ENCODE results near the gene CCL28.
"Not testable (repeated sequence)": the region's sequence is repeated elsewhere in the genome, so short reads cannot be mapped to it uniquely, and the experiment has no call there.

CCL28 gene, protein sequence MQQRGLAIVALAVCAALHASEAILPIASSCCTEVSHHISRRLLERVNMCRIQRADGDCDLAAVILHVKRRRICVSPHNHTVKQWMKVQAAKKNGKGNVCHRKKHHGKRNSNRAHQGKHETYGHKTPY

DNA sequence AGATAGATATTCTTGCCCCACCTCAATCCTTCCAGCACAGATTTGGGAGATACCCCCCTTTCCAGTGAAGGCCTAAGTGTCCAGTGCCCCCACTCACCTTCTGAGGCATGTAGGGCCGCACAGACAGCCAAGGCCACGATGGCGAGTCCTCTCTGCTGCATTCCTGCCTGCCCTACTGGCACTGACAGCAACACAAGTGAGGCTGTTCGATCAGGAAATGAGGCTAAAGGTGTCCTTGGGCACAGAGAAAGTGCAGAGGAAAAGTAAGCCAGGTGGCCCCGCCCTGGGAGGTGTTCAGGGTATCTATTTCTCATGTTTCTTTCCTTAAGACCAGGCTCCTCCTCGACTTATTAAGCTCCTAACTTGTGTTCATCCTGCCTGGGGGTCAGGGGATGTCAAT is at the start of gene CCL28:
Gene CCL28, minus strand, starts transcription at position 236 of the 400 bp plus-strand sequence. Its CDS starts 75 bp downstream, at position 161.
- ChIA-PET CTCF (interaction anchor here (2.9 kb wide), 1 partner anchor 23 kb away, joined by 11 read pairs; no protein-coding TSS in a partner anchor), POLR2A (interaction anchor here (1.0 to 3.0 kb wide), 4 partner anchors 72 to 103 kb away, joined by 3 to 18 read pairs (median 4); partner anchors contain the start of genes C5orf34, HMGCS1 and TMEM267)
- no peak for DNase-seq (ENCODE audit: extremely low spot score)
- TF ChIP-seq ARNT (IDR thresholded peaks at IDR 0.05) (no peak), TARDBP (IDR thresholded peaks at IDR 0.05) (no peak), NFRKB (IDR thresholded peaks at IDR 0.05) (no peak), HDGF (IDR thresholded peaks at IDR 0.05; ENCODE audit: borderline replicate concordance) (no peak), ZNF384 (IDR thresholded peaks at IDR 0.05) (no peak), ELF4 (IDR thresholded peaks at IDR 0.05) (no peak), CTBP1 (IDR thresholded peaks at IDR 0.05; ENCODE audit: borderline replicate concordance) (no peak), BHLHE40 (IDR thresholded peaks at IDR 0.05; ENCODE audit: borderline replicate concordance) (no peak), LEF1 (IDR thresholded peaks at IDR 0.05; ENCODE audit: borderline replicate concordance) (no peak), SP1 (IDR thresholded peaks at IDR 0.05) (no peak), L3MBTL2 (conservative IDR thresholded peaks at IDR 0.05) (no peak)

DNA sequence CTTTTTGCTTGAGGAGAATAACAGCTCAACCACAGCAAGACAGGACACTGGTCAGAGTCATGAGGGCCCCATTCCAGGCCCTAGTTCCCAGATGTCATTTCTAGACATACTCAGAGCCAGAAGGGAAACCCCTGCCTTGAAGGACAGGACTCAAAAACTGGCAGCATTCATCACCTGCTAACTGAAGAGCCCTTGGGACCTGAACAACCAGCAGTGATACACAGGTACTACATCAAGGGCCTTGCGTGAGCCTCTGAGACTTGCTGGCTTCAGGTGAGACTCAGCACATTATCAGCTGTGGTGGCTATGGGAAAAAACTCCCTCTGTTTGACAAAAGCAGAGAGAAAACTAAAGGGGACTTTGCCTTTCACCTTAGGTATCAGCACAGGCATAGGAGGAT is 48.9 kb upstream of the CCL28 start:
- CTCF ChIA-PET, result no interaction called here
- POLR2A ChIA-PET, result no interaction called here
- DNase-seq (ENCODE audit: extremely low spot score), result no peak
- TF ChIP-seq SUZ12 (IDR thresholded peaks at IDR 0.05), result no peak
- TF ChIP-seq L3MBTL2 (conservative IDR thresholded peaks at IDR 0.05), result no peak
- no peak for TF ChIP-seq ZNF384 (IDR thresholded peaks at IDR 0.05)
- no peak for TF ChIP-seq TARDBP (IDR thresholded peaks at IDR 0.05)
- no peak for TF ChIP-seq BHLHE40 (IDR thresholded peaks at IDR 0.05; ENCODE audit: borderline replicate concordance)
- TF ChIP-seq FOXA1 (IDR thresholded peaks at IDR 0.05), result no peak
- no peak for TF ChIP-seq ELF4 (IDR thresholded peaks at IDR 0.05)
- TF ChIP-seq FOXM1 (IDR thresholded peaks at IDR 0.05; ENCODE audit: borderline replicate concordance), result no peak
- TF ChIP-seq, protein P1, sequence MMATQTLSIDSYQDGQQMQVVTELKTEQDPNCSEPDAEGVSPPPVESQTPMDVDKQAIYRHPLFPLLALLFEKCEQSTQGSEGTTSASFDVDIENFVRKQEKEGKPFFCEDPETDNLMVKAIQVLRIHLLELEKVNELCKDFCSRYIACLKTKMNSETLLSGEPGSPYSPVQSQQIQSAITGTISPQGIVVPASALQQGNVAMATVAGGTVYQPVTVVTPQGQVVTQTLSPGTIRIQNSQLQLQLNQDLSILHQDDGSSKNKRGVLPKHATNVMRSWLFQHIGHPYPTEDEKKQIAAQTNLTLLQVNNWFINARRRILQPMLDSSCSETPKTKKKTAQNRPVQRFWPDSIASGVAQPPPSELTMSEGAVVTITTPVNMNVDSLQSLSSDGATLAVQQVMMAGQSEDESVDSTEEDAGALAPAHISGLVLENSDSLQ (IDR thresholded peaks at IDR 0.05), result no peak
- no peak for TF ChIP-seq HDGF (IDR thresholded peaks at IDR 0.05; ENCODE audit: borderline replicate concordance)

DNA sequence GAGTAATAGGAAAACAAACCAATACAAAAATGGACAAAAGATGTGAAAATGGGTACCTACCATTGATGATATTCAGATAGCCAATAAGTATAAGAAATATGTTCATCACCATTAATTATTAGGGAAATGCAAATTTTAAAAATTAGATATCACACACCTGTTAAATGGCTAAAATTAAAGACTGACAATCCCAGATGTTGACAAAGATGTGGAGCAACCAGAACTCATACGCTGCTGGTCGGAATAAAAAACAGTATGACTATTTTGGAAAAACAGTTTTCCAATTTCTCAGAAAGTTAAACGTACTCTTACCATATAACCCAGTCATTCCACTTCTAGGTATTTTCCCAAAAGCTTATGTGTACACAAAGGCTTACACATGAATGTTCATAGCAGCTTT is 44.4 kb upstream of the CCL28 start:
- no peak for DNase-seq (ENCODE audit: extremely low spot score)
- TF ChIP-seq CTBP1 (IDR thresholded peaks at IDR 0.05; ENCODE audit: borderline replicate concordance) (no peak), BHLHE40 (IDR thresholded peaks at IDR 0.05; ENCODE audit: borderline replicate concordance) (no peak), ZNF384 (IDR thresholded peaks at IDR 0.05) (no peak), FOXM1 (IDR thresholded peaks at IDR 0.05; ENCODE audit: borderline replicate concordance) (no peak), HDGF (IDR thresholded peaks at IDR 0.05; ENCODE audit: borderline replicate concordance) (no peak), FOXK2 (IDR thresholded peaks at IDR 0.05) (no peak), ARNT (IDR thresholded peaks at IDR 0.05) (no peak), L3MBTL2 (conservative IDR thresholded peaks at IDR 0.05) (no peak), NFRKB (IDR thresholded peaks at IDR 0.05) (no peak), LEF1 (IDR thresholded peaks at IDR 0.05; ENCODE audit: borderline replicate concordance) (no peak), FOXA1 (IDR thresholded peaks at IDR 0.05) (no peak)
- TF ChIP-seq, protein P1 (IDR thresholded peaks at IDR 0.05), result no peak
- ChIA-PET CTCF (interaction anchor here (0.7 kb wide), 1 partner anchor 1022 kb away, joined by 6 read pairs; no protein-coding TSS in a partner anchor), POLR2A (no interaction called here)

DNA sequence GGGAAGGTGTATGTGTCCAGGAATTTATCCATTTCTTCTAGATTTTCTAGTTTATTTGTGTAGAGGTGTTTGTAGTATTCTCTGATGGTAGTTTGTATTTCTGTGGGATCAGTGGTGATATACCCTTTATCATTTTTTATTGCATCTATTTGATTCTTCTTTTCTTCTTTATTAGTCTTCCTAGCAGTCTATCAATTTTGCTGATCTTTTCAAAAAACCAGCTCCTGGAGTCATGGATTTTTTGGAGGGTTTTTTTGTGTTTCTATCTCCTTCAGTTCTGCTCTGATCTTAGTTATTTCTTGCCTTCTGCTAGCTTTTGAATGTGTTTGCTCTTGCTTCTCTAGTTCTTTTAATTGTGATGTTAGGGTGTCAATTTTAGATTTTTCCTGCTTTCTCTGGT is 29.4 kb upstream of the CCL28 start:
- CTCF ChIA-PET, result not testable (repeated sequence)

DNA sequence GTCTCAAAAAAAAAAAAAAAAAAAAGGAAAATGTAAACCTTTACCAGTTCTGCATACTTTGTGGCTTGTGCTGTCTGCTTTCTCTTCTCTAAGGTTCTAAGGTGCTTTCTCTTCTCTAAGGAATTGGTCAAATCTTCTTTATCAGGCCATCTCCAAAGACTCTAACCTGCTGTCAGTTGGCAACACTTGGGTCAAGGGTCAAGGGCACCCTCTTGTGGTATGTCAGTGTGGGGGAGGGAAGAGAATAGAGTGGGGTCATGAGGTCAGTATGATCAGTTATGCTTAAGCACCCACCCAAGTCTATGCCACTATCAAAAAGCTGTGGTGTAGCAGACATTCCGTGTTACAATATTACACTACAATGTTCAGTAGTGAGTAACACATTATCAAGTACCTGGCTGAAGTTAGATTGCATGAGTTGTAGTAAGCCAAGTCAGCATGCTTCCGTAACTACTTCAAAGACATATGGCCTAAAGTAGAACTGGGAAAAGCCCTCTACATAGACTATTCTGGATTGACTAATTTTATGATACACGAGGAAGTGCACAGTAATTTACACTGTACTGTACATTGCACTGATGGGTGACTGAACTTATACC is 25.0 kb upstream of the CCL28 start:
- TF ChIP-seq SUZ12 (IDR thresholded peaks at IDR 0.05), result no peak
- TF ChIP-seq FOXK2 (IDR thresholded peaks at IDR 0.05), result no peak
- no peak for TF ChIP-seq SP1 (IDR thresholded peaks at IDR 0.05)
- TF ChIP-seq LEF1 (IDR thresholded peaks at IDR 0.05; ENCODE audit: borderline replicate concordance), result no peak
- TF ChIP-seq FOXA1 (IDR thresholded peaks at IDR 0.05), result no peak
- no peak for TF ChIP-seq TARDBP (IDR thresholded peaks at IDR 0.05)
- no peak for TF ChIP-seq ELF4 (IDR thresholded peaks at IDR 0.05)
- no peak for TF ChIP-seq NFRKB (IDR thresholded peaks at IDR 0.05)
- TF ChIP-seq ARNT (IDR thresholded peaks at IDR 0.05), result no peak
- no peak for TF ChIP-seq FOXM1 (IDR thresholded peaks at IDR 0.05; ENCODE audit: borderline replicate concordance)
- TF ChIP-seq HDGF (IDR thresholded peaks at IDR 0.05; ENCODE audit: borderline replicate concordance), result no peak
- TF ChIP-seq CTBP1 (IDR thresholded peaks at IDR 0.05; ENCODE audit: borderline replicate concordance), result no peak
- TF ChIP-seq, protein P1 (IDR thresholded peaks at IDR 0.05), result no peak
- no peak for TF ChIP-seq ZNF384 (IDR thresholded peaks at IDR 0.05)
- TF ChIP-seq L3MBTL2 (conservative IDR thresholded peaks at IDR 0.05), result no peak
- DNase-seq (ENCODE audit: extremely low spot score), result no peak
- POLR2A ChIA-PET, result no interaction called here
- CTCF ChIA-PET, result no interaction called here

More for the DNA sequence above, 29.4 kb upstream of the CCL28 start:
- DNase-seq (ENCODE audit: extremely low spot score); POLR2A ChIA-PET: not testable (repeated sequence)

DNA sequence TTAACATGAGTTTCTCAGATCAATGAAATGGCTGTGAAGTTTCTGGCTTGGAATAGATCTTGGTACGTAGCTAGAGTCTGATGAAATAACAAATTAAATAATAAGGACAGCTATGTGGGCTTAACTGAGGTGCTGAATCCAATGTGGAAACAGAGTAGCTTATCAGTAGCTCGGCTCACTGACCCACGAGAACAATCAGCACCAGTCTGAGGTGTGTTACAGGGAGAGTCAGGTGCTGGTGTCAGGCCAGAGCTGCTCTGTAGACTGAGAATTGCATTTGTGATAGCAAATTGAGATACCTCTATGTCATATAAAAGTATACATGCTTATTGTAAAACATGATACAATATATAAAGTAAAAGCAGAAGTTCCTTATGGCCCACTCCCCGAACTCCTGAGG is 21.2 kb upstream of the CCL28 start:
- CTCF ChIA-PET, result no interaction called here
- no peak for DNase-seq (ENCODE audit: extremely low spot score)
- POLR2A ChIA-PET, result no interaction called here
- TF ChIP-seq ZNF384 (IDR thresholded peaks at IDR 0.05), result no peak
- TF ChIP-seq HDGF (IDR thresholded peaks at IDR 0.05; ENCODE audit: borderline replicate concordance), result no peak
- no peak for TF ChIP-seq L3MBTL2 (conservative IDR thresholded peaks at IDR 0.05)
- TF ChIP-seq BHLHE40 (IDR thresholded peaks at IDR 0.05; ENCODE audit: borderline replicate concordance), result no peak
- TF ChIP-seq SP1 (IDR thresholded peaks at IDR 0.05), result no peak
- no peak for TF ChIP-seq ELF4 (IDR thresholded peaks at IDR 0.05)
- no peak for TF ChIP-seq ARNT (IDR thresholded peaks at IDR 0.05)
